Limb (tissue), 2 donors: Measurements from ENCODE around the gene ZNF763.
"Not testable (repeated sequence)": the region's sequence is repeated elsewhere in the genome, so short reads cannot be mapped to it uniquely, and the experiment has no call there.

Experiments
- DNase-seq, 2 donors: peaks; one replicate each; pipeline ENCODE4 v3.0.0-alpha.2; 2016; ENCODE audit errors: extremely low spot score in 2 of 2

The ZNF763 gene

GRCh38 chr19:11964858-11965645 is at the start of gene ZNF763:
TSS of gene ZNF763 (plus strand) at chr19:11965040. CDS start at chr19:11965209, 169 bp downstream.
- DNase-seq = peak; percentile 87 to 92

- DNase-seq = no peak
These were observed 42.9 kb upstream of the ZNF763 start for GRCh38 chr19:11921852-11922495.

GRCh38 chr19:11924886-11925650 is 39.8 kb upstream of the ZNF763 start, which contains the start of gene ZNF700:
TSS of gene ZNF700 (plus strand) at chr19:11925107. CDS start at chr19:11925211, 104 bp downstream.
- DNase-seq = peak; percentile 95

- DNase-seq = not testable (repeated sequence)
These were observed 39.1 kb upstream of the ZNF763 start for GRCh38 chr19:11925651-11926187.

GRCh38 chr19:11927227-11927626 is 37.6 kb upstream of the ZNF763 start:
- no peak for DNase-seq

GRCh38 chr19:11931051-11931450 is 33.8 kb upstream of the ZNF763 start:
- DNase-seq = no peak

- no peak for DNase-seq
These were observed 33.3 kb upstream of the ZNF763 start for GRCh38 chr19:11931513-11931912.

- DNase-seq = not testable (repeated sequence)
These were observed 29.0 kb upstream of the ZNF763 start for GRCh38 chr19:11935829-11936228.

GRCh38 chr19:11938383-11938782 is 26.5 kb upstream of the ZNF763 start:
- not testable (repeated sequence) for DNase-seq

GRCh38 chr19:11941361-11941887 is 23.4 kb upstream of the ZNF763 start:
- not testable (repeated sequence) for DNase-seq

- no peak for DNase-seq
These were observed 22.6 kb upstream of the ZNF763 start for GRCh38 chr19:11942008-11942842.

- DNase-seq = no peak
These were observed 22.1 kb upstream of the ZNF763 start for GRCh38 chr19:11942843-11943108.

GRCh38 chr19:11944656-11945055 is 20.2 kb upstream of the ZNF763 start:
- DNase-seq = no peak

- no peak for DNase-seq
These were observed 16.2 kb upstream of the ZNF763 start for GRCh38 chr19:11948646-11949045.

- DNase-seq = no peak
These were observed 15.6 kb upstream of the ZNF763 start for GRCh38 chr19:11949201-11949600.

- not testable (repeated sequence) for DNase-seq
These were observed 15.2 kb upstream of the ZNF763 start for GRCh38 chr19:11949614-11950080.

GRCh38 chr19:11950312-11950711 is 14.5 kb upstream of the ZNF763 start:
- DNase-seq = no peak

- DNase-seq = peak; percentile 83 to 91
These were observed 1.1 kb upstream of the ZNF763 start for GRCh38 chr19:11963566-11964355.

GRCh38 chr19:11964496-11964857 is 363 bp upstream of the ZNF763 start:
- no peak for DNase-seq

GRCh38 chr19:11970174-11970573 is 5.3 kb downstream of the ZNF763 start:
- DNase-seq = no peak
